Kidney glomerular epithelial cell (primary cell): ENCODE results near the gene PFKFB2.
A peak's percentile ranks its signal among the peaks of the same experiment; 100 is the strongest.

Experiments
- DNase-seq: peaks from one replicate; lab custom pipeline; 2025; lab: John Stamatoyannopoulos, UW

PFKFB2 gene

GRCh38 chr1:207021876-207022596 is 31.0 kb upstream of the PFKFB2 start:
- no peak for DNase-seq

- no peak for DNase-seq
Observed at GRCh38 chr1:207022996-207023679, 29.9 kb upstream of the PFKFB2 start.

GRCh38 chr1:207024202-207025145 is 28.6 kb upstream of the PFKFB2 start:
- no peak for DNase-seq

- DNase-seq: peak; percentile 63
Observed at GRCh38 chr1:207025146-207025880, 27.8 kb upstream of the PFKFB2 start.

DNA sequence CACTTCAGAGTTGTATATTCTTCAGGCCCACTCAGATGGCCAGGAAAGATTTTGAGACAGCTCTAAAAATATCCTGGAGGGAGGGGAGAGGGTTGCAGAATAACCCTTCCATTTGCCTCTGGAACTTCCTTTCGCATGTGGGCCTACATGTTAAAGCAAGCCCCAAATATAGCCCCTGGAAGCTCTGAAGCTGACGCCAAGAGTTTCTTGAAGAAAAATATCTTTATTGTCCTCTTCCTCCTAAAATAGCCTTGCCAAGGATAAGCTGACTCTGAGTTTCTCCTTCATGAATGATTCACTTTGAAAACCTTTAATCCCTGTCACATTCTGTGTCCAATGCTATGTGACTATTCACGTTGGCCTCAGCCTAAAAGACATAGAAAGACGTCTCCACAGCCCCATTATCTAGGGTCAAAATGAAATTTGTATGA is 27.0 kb upstream of the PFKFB2 start:
- DNase-seq: peak; percentile 47

DNA sequence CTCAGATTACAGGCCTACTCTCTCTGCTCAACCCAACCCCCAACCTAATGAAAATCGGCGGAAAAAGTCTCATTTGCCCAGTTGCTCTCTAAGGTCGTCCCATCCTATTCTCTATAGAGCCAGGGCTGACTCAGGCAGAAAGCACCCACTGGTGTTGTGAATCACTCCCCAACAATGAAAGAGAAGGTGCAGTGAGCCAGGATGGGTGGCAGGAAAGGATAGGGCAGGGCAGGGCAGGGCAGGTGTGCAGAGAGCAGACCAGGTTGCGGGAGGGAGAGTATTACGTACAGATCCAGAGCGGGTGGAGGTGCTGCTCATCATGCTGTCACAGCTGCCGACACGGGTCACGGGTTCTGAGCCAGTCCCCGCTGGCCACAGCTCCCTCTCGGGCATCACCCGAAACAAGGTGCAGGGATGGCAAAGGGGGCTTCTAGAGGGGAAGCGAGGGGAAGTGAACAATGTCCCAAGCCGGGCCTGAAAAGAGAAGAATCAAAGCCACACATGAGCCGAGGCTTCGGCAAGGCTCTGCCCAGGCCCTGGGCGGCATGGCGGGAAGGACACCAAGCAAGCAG is 25.8 kb upstream of the PFKFB2 start:
- DNase-seq: peak; percentile 81

DNA sequence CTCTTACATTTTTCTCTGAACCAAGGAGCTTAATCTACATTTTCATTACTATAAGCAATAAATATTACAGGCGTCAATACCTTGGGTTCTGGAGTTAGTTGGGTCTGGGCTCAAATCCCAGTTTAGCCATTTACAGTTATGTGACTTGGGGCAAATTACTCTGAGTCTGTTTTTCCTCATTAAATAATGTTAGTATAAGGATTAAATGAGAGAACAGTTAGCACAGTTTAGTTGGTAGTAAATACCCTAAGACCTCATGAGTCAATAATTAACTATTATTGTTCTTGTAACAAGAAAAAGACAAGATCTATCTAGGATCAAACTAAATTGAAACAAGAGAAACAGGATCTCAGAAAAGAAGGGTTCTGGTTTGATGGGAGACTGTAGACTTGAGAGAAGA is 25.2 kb upstream of the PFKFB2 start:
- DNase-seq: peak; percentile 12

DNA sequence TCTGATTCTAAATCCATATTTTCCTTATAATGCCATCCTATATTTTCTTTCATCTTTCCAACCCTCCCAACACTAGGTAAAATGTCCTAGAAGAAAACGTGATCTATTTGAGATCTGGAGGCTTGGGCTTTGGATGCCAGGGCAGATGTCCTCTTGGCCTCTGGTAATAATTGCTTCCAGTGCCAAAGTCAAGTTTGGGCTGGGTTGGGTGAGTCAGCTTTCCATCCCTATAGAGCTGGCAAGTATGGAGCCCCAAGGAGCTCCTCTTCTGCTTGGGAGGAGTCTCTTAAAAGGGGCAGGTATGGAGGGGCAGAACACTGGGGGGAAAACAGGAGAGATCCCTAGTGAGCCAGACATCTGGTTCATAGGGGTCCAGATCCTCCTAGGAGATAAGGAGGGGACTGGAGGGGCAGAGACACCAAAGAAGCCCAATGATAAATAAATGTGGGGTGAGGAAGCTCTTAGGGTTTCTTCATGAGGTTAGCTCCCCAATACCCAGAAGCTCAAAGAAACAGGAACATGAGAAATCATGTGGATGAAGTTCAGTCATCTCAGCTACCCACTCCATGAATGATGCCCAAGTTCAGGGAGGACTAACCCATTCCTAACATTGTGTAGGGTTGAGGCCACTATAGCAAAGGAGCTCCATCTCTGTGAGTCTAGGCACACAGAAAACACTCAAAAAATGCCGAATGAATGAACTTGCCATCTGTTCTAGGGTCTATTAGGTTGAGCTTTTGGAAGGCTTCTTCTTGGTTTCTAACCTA is 24.0 kb upstream of the PFKFB2 start:
- DNase-seq: no peak

- no peak for DNase-seq
Observed at GRCh38 chr1:207029701-207030521, 23.2 kb upstream of the PFKFB2 start.

DNA sequence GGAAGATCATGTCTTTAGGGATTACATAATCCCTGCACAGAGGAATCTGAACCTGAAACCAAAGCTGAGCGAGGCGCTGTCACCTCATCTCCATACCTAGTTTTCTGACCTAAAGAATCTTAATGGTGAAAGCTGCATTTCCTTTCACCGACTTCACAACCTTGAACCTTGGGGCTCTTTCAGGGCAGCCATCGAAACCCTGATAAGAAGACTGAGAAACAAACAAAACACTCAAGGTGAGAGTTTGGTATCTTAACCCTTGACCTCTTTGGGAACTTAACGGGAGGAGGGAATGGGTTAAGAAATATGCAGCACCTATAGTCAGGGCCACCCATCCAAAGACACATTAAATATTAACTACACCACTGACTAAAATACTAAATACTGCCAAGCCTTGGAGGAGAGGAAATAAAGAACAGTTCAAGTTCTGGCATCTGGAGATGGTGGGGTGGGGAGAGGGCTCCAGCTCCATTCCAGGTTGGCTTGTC is 22.5 kb upstream of the PFKFB2 start:
- no peak for DNase-seq

DNA sequence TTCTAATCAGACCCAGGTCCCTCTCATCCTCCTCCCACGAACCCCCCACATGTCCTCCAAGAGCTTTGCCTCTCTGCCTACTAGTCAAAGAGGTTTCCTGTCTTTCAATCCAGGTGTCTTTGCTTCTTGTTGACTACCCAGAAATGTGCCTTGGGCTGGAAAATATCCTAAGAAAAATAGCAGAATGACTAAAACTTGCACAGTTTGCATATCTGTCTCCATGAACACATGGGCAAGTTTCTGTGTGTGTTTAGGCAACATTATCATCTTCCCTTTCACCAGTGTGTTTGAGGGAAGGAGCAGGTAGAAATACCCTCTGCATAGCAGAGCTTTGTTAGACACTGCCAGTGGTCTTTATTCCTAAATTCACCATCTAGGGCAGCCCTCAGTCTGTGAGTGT is 22.1 kb upstream of the PFKFB2 start:
- no peak for DNase-seq

DNA sequence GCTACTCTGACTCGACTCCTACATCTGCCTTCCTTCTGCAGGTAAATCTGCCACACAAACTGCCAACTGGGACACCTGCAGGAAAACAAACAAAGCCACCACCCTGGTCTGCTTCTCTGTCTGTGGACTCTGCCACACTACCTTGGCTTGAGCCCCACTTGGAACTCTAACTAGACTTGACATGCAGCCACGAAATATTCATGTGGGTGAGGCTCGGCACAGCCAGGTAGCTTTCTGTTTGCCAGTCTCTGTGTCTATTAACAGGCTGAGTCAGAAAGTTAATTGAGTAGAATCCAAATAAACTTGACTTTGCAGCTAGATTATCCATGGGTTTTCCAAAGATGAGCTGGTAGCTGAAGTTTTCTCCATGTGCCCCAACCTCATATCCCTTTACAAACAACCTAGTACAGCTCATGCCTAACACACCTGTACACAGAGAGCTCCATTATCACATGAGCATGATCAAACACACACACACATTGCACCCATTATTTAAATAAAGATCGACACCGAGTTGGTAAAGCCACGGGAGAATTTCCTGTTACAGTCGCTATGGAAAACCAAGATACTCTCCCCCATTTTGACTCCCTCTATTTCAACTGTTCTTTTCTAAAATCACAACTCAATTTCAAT is 21.3 kb upstream of the PFKFB2 start:
- no peak for DNase-seq

DNA sequence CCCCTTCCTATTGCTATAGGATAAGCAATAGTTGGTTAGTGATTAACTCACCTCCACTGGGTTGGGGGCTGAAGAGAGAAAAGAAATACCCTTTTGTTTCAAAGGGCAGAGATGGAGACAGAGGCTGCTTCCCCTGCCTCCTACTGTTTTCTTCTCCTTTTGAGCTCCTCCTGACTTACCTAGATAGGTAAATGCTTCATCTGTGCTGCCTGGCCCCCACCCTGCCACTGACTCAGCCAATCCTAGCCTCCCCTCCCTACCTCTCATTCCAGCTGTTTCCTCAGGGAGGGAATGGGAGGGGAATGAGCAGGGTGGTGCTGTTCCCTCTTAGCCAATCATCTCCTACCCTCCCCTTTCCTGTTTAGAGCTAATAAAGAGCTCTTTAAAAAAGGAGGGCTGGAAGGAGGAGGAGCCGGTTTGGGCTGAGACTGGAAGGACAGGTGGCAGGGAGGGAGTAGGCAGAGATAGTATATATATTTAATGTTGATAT is 20.5 kb upstream of the PFKFB2 start, which contains the start of gene C1orf116:
Gene C1orf116, minus strand, starts transcription at position 229 of the 490 bp plus-strand sequence. CDS start 5,158 bp downstream, outside the sequence.
- no peak for DNase-seq

- no peak for DNase-seq
Observed at GRCh38 chr1:207033302-207033701, 19.8 kb upstream of the PFKFB2 start.

- DNase-seq: no peak
Observed at GRCh38 chr1:207034208-207034607, 18.9 kb upstream of the PFKFB2 start.

DNA sequence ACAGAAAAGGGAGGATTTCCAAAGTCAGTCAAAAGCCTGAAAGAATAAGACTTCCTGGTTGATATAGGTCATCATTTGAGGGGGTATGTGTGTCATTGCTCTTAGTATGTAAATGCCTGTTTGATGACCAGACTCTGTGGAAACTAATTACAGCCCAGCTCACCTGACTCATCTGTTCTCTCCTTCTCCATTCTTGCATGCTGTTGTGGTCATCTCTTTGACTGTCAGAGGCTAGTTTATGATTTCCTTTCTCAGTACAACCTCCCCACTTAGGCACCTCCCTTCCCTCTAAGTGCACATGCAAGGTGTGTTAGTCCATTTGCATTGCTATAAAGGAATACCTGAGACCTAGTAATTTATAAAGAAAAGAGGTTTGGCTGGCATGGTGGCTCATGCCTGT is 18.1 kb upstream of the PFKFB2 start:
- peak; percentile 95 for DNase-seq

DNA sequence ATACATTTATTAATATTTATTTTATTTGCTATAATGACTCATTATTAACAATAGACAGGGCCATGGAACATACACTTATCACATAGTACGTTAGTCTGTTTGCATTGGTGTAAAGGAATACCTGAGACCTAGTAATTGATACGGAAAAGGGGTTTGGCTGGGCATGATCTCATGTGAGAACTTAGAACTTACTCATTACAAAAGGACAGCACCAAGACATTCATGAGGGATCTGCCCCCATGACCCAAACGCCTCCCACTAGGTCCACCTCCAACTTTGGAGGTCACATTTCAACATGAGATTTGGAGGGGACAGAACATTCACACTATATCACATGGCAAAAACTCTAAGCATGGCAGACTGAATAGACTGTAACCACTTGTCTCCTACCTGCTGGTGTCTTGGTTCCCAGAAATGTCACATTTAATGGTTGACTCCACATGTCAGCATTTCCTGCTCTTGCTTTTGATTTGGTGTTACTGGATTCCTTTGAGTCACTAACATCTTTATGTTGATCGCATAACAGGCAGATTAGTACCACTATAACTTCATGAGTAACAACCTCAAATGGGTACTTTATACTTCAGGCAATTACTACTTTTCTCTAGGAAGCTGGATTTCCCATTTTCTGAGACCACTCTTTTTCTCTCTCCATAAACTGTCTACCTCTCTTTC is 17.1 kb upstream of the PFKFB2 start:
- no peak for DNase-seq

DNA sequence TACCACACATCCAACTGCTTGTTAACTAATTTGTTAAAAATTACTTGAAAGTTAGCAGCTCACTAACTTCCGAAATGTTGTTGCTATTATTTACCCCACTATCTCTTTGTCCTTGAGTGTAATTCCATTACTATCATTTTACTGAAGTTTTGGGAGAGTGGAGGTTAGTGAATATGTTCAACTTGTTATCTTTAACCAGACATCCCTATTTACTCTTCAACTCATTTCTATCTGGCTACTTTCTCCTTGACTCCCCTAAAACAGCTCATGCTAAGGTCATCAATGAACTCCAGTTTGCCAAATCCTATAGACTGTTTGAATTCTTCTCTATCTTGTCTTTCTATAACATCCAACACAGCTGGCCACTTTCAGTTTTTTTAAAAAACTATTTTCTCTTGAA is 16.2 kb upstream of the PFKFB2 start:
- DNase-seq: no peak
